K562 (cell line): Measurements from ENCODE around the gene KIF26B. TPM values are rescaled to one million over a fixed set of nuclear protein-coding genes. Genes with fewer than 3 reads are reported as not detected.

Experiments used
- ATAC-seq: fragments of 200-7000 bp; cut with Tn5 transposase; 3 replicates; pipeline ENCODE4 v1.9.1; 2020; ENCODE audit warnings: moderate library complexity
- BruUV-seq: library from RNA; stranded (reverse); fragments of 400-500 nt; replicated peaks from 2 replicates; lab custom pipeline; 2021; lab: Mats Ljungman, UMichigan
- CTCF ChIA-PET: fragments of 300-600 bp; formaldehyde crosslinking; extraction: SDS; loops from one replicate; lab custom pipeline; 2021; ENCODE audit warnings: low intra/inter-chr PET ratio; lab: Yijun Ruan, JAX
- POLR2A ChIA-PET: fragments of 300-600, 350-650 bp; sonication (Branson Sonifier 250); formaldehyde crosslinking; extraction: SDS; loops from one replicate; lab custom pipeline; 2021; ENCODE audit warnings: antibody characterized with exemption, inconsistent platforms; lab: Yijun Ruan, JAX
- DNase-seq, 4 experiments: peaks; one replicate each; pipeline versions ENCODE4 v3.0.0 to v3.0.0-alpha.2; 2011 to 2018; ENCODE audit warnings: low spot score in 3 of 4, mixed read lengths in 3 of 4; ENCODE audit errors: extremely low read depth in 1 of 4
- FAIRE-seq: peaks from 2 replicates; lab custom pipeline; 2011; peaks lifted over from hg19 to GRCh38; lab: Jason Lieb, UNC
- H2AFZ ChIP-seq: 2 replicates; pipeline ENCODE4 v1.6.0; 2011; ENCODE audit warnings: low read depth, low read length, control low read depth, inconsistent platforms
- H3K27ac ChIP-seq: fragments of 200-600 bp; 3 replicates; pipeline ENCODE4 v1.8.0; 2011; ENCODE audit warnings: low read depth, mild to moderate bottlenecking, control low read depth, inconsistent platforms, low read length, moderate library complexity, mixed read lengths; ENCODE audit errors: extremely low read depth
- H3K27me3 ChIP-seq, 2 experiments: fragments of 300-600 bp in 1 of 2; 2 replicates in 1 of 2; 3 replicates in 1 of 2; pipeline versions ENCODE4 v1.6.0 to v1.8.0; 2011; ENCODE audit warnings: inconsistent platforms in 2 of 2, low read length in 2 of 2, mild to moderate bottlenecking in 1 of 2, mixed read lengths in 1 of 2, moderate library complexity in 1 of 2; ENCODE audit not compliant: control insufficient read depth in 2 of 2, insufficient read depth in 2 of 2
- H3K36me3 ChIP-seq: fragments of 300-600 bp; 3 replicates; pipeline ENCODE4 v1.8.0; 2011; ENCODE audit warnings: mild to moderate bottlenecking, low read length, inconsistent platforms; ENCODE audit not compliant: control insufficient read depth, insufficient read depth
- H3K4me1 ChIP-seq, 2 experiments: fragments of 200-600 bp in 1 of 2; replicated peaks in 1 of 2; 2 replicates in 1 of 2; 3 replicates in 1 of 2; pipeline versions ENCODE4 v1.5.1 to v1.8.0; 2011; ENCODE audit warnings: inconsistent platforms in 2 of 2, low read length in 2 of 2, mild to moderate bottlenecking in 1 of 2, mixed read lengths in 1 of 2, moderate library complexity in 1 of 2; ENCODE audit not compliant: control insufficient read depth in 2 of 2, insufficient read depth in 2 of 2
- H3K4me2 ChIP-seq: 2 replicates; pipeline ENCODE4 v1.6.1; 2011; ENCODE audit warnings: low read length, control low read depth, inconsistent platforms, mixed read lengths; ENCODE audit not compliant: insufficient read depth
- H3K4me3 ChIP-seq: fragments of 200-600 bp; sonication (generic), shearing (Covaris generic); 2 replicates; pipeline ENCODE4 v1.5.1; 2016; ENCODE audit warnings: control low read depth, inconsistent platforms
- H3K79me2 ChIP-seq: fragments of 200-600 bp; 3 replicates; pipeline ENCODE4 v1.8.0; 2011; ENCODE audit warnings: low read length, inconsistent platforms; ENCODE audit not compliant: control insufficient read depth, insufficient read depth
- H3K9ac ChIP-seq, 2 experiments: 2 replicates each; pipeline versions ENCODE4 v1.6.0 to v1.6.1; 2011; ENCODE audit warnings: low read depth in 2 of 2, low read length in 2 of 2, control low read depth in 1 of 2, inconsistent platforms in 1 of 2, mild to moderate bottlenecking in 1 of 2, mixed read lengths in 1 of 2; ENCODE audit not compliant: insufficient read depth in 1 of 2
- H3K9me1 ChIP-seq: one replicate; pipeline ENCODE4 v1.6.0; 2011; ENCODE audit warnings: inconsistent platforms, mild to moderate bottlenecking, low read length, moderate library complexity; ENCODE audit not compliant: control insufficient read depth, insufficient read depth
- H3K9me3 ChIP-seq: replicated peaks from 2 replicates; pipeline ENCODE4 v1.5.1; 2011; ENCODE audit warnings: low read depth, low read length, inconsistent platforms; ENCODE audit not compliant: control insufficient read depth, insufficient read depth
- H4K20me1 ChIP-seq: replicated peaks from 2 replicates; pipeline ENCODE4 v1.6.1; 2011; ENCODE audit warnings: low read length, inconsistent platforms, mixed read lengths; ENCODE audit not compliant: control insufficient read depth, insufficient read depth
- KAT7 ChIP-seq: sonication (generic); formaldehyde crosslinking; IDR thresholded peaks from 2 replicates; pipeline ENCODE4 v1.8.0; 2022; ENCODE audit warnings: missing genetic modification reagents, mild to moderate bottlenecking, borderline replicate concordance
- L3MBTL2 ChIP-seq: fragments of 450-650 bp; IDR thresholded peaks from 2 replicates; pipeline ENCODE4 v1.6.1; 2016; ENCODE audit warnings: mild to moderate bottlenecking, moderate library complexity
- WGBS: fragments of 100-300 bp; shearing (Covaris generic); methylation state at CpG from one replicate; pipeline ENCODE4 v1.1.6; 2016; ENCODE audit warnings: low coverage, mixed read lengths; ENCODE audit not compliant: insufficient coverage; ENCODE audit errors: missing lambda C conversion rate; 5-methylcytosine and 5-hydroxymethylcytosine counted together
- in situ Hi-C: fragments of 300-500 bp; cut with MboI; formaldehyde crosslinking; loops from 4 replicates; pipeline ENCODE4 v1.15.0; 2018; ENCODE audit warnings: inconsistent platforms, mixed read lengths
- intact Hi-C: fragments of 100-400 bp; cut with micrococcal nuclease; formaldehyde crosslinking; loops from 2 replicates; pipeline ENCODE4 v1.14.2; 2022
- polyA plus RNA-seq, 8 experiments: library from polyadenylated mRNA; depleted of rRNA in 4 of 8; stranded (reverse) in 5 of 8; unstranded in 3 of 8; fragments of >200 nt; fragmentation: Nextera tagmentation in 2 of 8; fragmentation: Illumina TruSeq in 1 of 8; extraction: Ambion mirVana in 2 of 8; extraction: Trizol in 1 of 8; gene quantifications; 2 replicates each; pipeline versions ENCODE4 v1.2.1 to v1.2.3, GENCODE V29; 2011 to 2014; ENCODE audit warnings: inconsistent platforms in 1 of 8, missing spikeins in 1 of 8
- total RNA-seq, 7 experiments: library from RNA; depleted of rRNA in 6 of 7; stranded (reverse); fragments of >200 nt in 6 of 7; fragmentation: Illumina TruSeq in 2 of 7; extraction: Trizol in 2 of 7; gene quantifications; 2 replicates each; pipeline versions ENCODE4 v1.2.1 to v1.2.3, GENCODE V29; 2011 to 2021; ENCODE audit warnings: low replicate concordance in 1 of 7
- TF ChIP-seq, protein P1 (sequence below): fragments of 450-650 bp; formaldehyde crosslinking; IDR thresholded peaks from 2 replicates; pipeline ENCODE4 v1.4.0; 2020; ENCODE audit warnings: mild to moderate bottlenecking, mixed read lengths
- TF ChIP-seq, protein P2 (sequence below), 3 experiments: fragments of 200-800 bp in 1 of 3; fragments of 250-450 bp in 1 of 3; fragments of 450-650 bp in 1 of 3; sonication (Bioruptor Pico) in 1 of 3; sonication (Bioruptor generic) in 1 of 3; formaldehyde crosslinking in 1 of 3; IDR thresholded peaks; 2 replicates each; pipeline versions ENCODE4 v1.6.1 to v1.8.0; 2016 to 2022; ENCODE audit warnings: mild to moderate bottlenecking in 2 of 3, missing genetic modification characterization in 2 of 3, missing compliant biosample characterization in 1 of 3, moderate library complexity in 1 of 3

The KIF26B gene
- total and polyA plus RNA-seq, 9 of the 15 experiments (the other 6 are each of a cell fraction or from before 2014, with no cell fraction given), result 0.02 to 0.08 (median 0.03) TPM; not detected in 6

DNA sequence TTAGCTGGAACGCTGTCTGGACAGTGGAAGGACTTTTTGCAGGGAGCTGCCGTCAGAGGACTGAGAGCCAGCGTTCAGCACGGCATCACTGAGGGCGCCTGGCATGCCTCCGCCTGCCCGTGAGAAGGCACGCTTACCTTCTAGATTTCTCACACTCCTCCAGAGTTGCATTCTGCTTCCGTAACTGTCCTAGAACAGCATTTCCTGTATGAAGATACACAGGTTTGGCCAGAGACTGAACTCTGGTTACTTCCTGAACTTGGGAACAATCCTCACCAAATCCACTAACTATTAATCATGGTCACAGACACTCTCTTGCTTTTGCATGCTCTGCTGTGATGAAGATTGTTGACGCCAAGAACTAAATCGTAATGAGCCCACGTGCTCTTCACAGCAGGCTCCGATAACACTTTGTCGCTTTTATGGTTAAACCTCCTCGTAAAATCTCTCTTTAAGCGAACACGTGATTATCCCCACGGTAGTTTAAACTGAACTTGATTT lies 93.5 kb downstream of the KIF26B start:
- no peak overlapping the region for H3K27ac ChIP-seq
- H3K4me2 ChIP-seq, result no peak overlapping the region
- DNase-seq (no peak), FAIRE-seq (no peak), ATAC-seq (no peak; the same call in 2 of the 3 replicates)
- H3K36me3 ChIP-seq, result no peaks in the 10 kb centered on the region
- no peak overlapping the region for H3K4me3 ChIP-seq
- no peaks in the 10 kb centered on the region for H3K9me1 ChIP-seq
- H2AFZ ChIP-seq, result no peak overlapping the region
- intact Hi-C loops (no loop called here), in situ Hi-C loops (no loop called here)
- WGBS, result 5% methylated on average over 17 of the region's 18 CpGs
- POLR2A ChIA-PET, result no interaction called here
- no TSS peak for BruUV-seq
- H3K79me2 ChIP-seq, result no peaks in the 10 kb centered on the region
- H4K20me1 ChIP-seq, result no peaks in the 10 kb centered on the region
- TF ChIP-seq, protein P1, sequence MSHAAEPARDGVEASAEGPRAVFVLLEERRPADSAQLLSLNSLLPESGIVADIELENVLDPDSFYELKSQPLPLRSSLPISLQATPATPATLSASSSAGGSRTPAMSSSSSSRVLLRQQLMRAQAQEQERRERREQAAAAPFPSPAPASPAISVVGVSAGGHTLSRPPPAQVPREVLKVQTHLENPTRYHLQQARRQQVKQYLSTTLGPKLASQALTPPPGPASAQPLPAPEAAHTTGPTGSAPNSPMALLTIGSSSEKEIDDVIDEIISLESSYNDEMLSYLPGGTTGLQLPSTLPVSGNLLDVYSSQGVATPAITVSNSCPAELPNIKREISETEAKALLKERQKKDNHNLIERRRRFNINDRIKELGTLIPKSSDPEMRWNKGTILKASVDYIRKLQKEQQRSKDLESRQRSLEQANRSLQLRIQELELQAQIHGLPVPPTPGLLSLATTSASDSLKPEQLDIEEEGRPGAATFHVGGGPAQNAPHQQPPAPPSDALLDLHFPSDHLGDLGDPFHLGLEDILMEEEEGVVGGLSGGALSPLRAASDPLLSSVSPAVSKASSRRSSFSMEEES (CRISPR knock-in tag), result peak; percentile 23; the same call in 1 of the 2 replicates
- TF ChIP-seq L3MBTL2, result peak; percentile 41; the same call in 1 of the 2 replicates
- no peak for TF ChIP-seq KAT7 (CRISPR knock-in tag)
- CTCF ChIA-PET, result no interaction called here
- H3K9ac ChIP-seq, result no peak overlapping the region
- peaks cover 15 to 40% of the 10 kb centered on the region in 2 experiments; a peak in 4 of 5 replicates for H3K27me3 ChIP-seq
- no peaks in the 10 kb centered on the region for H3K9me3 ChIP-seq
- no peaks in the 10 kb centered on the region for H3K4me1 ChIP-seq

DNA sequence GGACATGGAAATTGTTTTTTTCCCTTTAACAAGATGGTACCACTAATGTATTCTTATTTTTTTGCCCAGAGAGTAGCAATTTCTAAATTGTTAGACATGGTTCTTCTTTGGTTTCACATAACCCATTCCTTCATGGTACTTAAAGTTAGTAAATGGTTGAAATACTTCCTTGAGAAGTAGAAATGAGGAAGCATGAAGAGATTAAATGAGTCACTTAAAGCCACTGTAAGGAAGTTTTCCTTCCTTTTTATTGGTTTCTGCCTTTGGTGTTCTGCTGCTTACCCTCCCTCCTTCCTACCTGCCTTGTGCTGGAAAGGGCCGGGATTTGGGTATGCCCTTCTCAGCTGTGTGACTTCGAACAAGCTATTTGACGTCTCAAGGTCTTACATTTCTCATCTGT lies 101.0 kb downstream of the KIF26B start:
- WGBS, result 2% methylated on average over 3 of the region's 3 CpGs
- POLR2A ChIA-PET, result no interaction called here
- FAIRE-seq, result no peak
- Histone ChIP-seq H3K4me2 (no peak overlapping the region), H3K27me3 (peaks cover 30 to 46% of the 10 kb centered on the region in 2 experiments), H2AFZ (no peak overlapping the region), H3K79me2 (no peaks in the 10 kb centered on the region), H3K9ac (no peak overlapping the region), H4K20me1 (no peaks in the 10 kb centered on the region), H3K9me3 (no peaks in the 10 kb centered on the region), H3K4me3 (no peak overlapping the region), H3K27ac (no peak overlapping the region), H3K36me3 (no peaks in the 10 kb centered on the region), H3K4me1 (no peaks in the 10 kb centered on the region), H3K9me1 (no peaks in the 10 kb centered on the region)
- intact Hi-C loops, result no loop called here
- DNase-seq, result no peak
- TF ChIP-seq, protein P2, sequence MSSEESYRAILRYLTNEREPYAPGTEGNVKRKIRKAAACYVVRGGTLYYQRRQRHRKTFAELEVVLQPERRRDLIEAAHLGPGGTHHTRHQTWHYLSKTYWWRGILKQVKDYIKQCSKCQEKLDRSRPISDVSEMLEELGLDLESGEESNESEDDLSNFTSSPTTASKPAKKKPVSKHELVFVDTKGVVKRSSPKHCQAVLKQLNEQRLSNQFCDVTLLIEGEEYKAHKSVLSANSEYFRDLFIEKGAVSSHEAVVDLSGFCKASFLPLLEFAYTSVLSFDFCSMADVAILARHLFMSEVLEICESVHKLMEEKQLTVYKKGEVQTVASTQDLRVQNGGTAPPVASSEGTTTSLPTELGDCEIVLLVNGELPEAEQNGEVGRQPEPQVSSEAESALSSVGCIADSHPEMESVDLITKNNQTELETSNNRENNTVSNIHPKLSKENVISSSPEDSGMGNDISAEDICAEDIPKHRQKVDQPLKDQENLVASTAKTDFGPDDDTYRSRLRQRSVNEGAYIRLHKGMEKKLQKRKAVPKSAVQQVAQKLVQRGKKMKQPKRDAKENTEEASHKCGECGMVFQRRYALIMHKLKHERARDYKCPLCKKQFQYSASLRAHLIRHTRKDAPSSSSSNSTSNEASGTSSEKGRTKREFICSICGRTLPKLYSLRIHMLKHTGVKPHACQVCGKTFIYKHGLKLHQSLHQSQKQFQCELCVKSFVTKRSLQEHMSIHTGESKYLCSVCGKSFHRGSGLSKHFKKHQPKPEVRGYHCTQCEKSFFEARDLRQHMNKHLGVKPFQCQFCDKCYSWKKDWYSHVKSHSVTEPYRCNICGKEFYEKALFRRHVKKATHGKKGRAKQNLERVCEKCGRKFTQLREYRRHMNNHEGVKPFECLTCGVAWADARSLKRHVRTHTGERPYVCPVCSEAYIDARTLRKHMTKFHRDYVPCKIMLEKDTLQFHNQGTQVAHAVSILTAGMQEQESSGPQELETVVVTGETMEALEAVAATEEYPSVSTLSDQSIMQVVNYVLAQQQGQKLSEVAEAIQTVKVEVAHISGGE (CRISPR knock-in tag; IDR thresholded peaks at IDR 0.05), result no peak
- BruUV-seq, result no TSS peak
- in situ Hi-C loops, result no loop called here
- CTCF ChIA-PET, result no interaction called here
- ATAC-seq, result no peak
